Uterus (tissue), 2 donors: Measurements from ENCODE around the gene MIS18BP1.

Source experiments
- CTCF ChIP-seq, 4 experiments: fragments of 200-600 bp in 2 of 4; fragments of 450-650 bp in 2 of 4; sonication (generic) in 2 of 4; IDR thresholded peaks; one replicate each; pipeline ENCODE4 v1.5.1; 2016 to 2019; ENCODE audit warnings: antibody characterized with exemption in 4 of 4, mild to moderate bottlenecking in 2 of 4, moderate library complexity in 1 of 4
- POLR2A ChIP-seq, 2 donors: fragments of 450-650 bp; IDR thresholded peaks; one replicate each; pipeline ENCODE4 v1.6.1; 2016; ENCODE audit warnings: antibody characterized with exemption in 2 of 2, mild to moderate bottlenecking in 1 of 2, moderate library complexity in 1 of 2

- no peak for TF ChIP-seq CTCF (IDR thresholded peaks at IDR 0.05)
- no peak for TF ChIP-seq POLR2A (IDR thresholded peaks at IDR 0.05)
Measured at GRCh38 chr14:45199230-45199629, 53.8 kb downstream of the MIS18BP1 start.
